T-helper 1 cell (primary cell): ENCODE measurements around the gene TCF7L2.

Experiments used
- DNase-seq, 5 donors: peaks; one replicate each; pipeline ENCODE4 v3.0.0-alpha.2; 2012 to 2020

Gene TCF7L2

GRCh38 chr10:113000876-113001598, 51.0 kb downstream of the TCF7L2 start:
- DNase-seq: no peak

- no peak for DNase-seq
These were observed 51.8 kb downstream of the TCF7L2 start for GRCh38 chr10:113001599-113002448.

GRCh38 chr10:113002449-113002777, 52.4 kb downstream of the TCF7L2 start:
- no peak for DNase-seq

- no peak for DNase-seq
These were observed 53.0 kb downstream of the TCF7L2 start for GRCh38 chr10:113003052-113003451.

GRCh38 chr10:113004069-113004618, 54.1 kb downstream of the TCF7L2 start:
- DNase-seq: no peak

- no peak for DNase-seq
These were observed 55.3 kb downstream of the TCF7L2 start for GRCh38 chr10:113005380-113005779.

- no peak for DNase-seq
These were observed 56.8 kb downstream of the TCF7L2 start for GRCh38 chr10:113006656-113007342.

- peak in 4 of 5 donors; percentile 24 to 40 (median 30) for DNase-seq
These were observed 57.3 kb downstream of the TCF7L2 start for GRCh38 chr10:113007343-113007771.

GRCh38 chr10:113007821-113008220, 57.8 kb downstream of the TCF7L2 start:
- DNase-seq: peak in 1 of 5 donors; percentile 10

GRCh38 chr10:113011592-113012374, 61.7 kb downstream of the TCF7L2 start:
- DNase-seq: no peak

GRCh38 chr10:113015201-113015600, 65.2 kb downstream of the TCF7L2 start:
- no peak for DNase-seq

GRCh38 chr10:113017376-113017775, 67.3 kb downstream of the TCF7L2 start:
- DNase-seq: no peak

- DNase-seq: no peak
These were observed 68.0 kb downstream of the TCF7L2 start for GRCh38 chr10:113018034-113018433.

- no peak for DNase-seq
These were observed 69.0 kb downstream of the TCF7L2 start for GRCh38 chr10:113019096-113019495.

GRCh38 chr10:113019692-113020474, 69.8 kb downstream of the TCF7L2 start:
- DNase-seq: no peak

GRCh38 chr10:113020475-113020753, 70.4 kb downstream of the TCF7L2 start:
- no peak for DNase-seq

- no peak for DNase-seq
These were observed 70.8 kb downstream of the TCF7L2 start for GRCh38 chr10:113020838-113021237.

- no peak for DNase-seq
These were observed 71.4 kb downstream of the TCF7L2 start for GRCh38 chr10:113021268-113022040.

GRCh38 chr10:113022265-113022664, 72.2 kb downstream of the TCF7L2 start:
- DNase-seq: no peak

- no peak for DNase-seq
These were observed 73.0 kb downstream of the TCF7L2 start for GRCh38 chr10:113023017-113023416.

GRCh38 chr10:113024930-113025329, 74.9 kb downstream of the TCF7L2 start:
- no peak for DNase-seq
